Heart left ventricle (tissue), 13 donors: ENCODE measurements around the gene PARP1.

ENCODE experiments used
- CTCF ChIP-seq, 12 donors: fragments of 200-600 bp; sonication (generic) in 4 of 12; IDR thresholded peaks; one replicate each; pipeline versions ENCODE4 v1.5.0 to v1.8.0; 2018 to 2022; ENCODE audit warnings: antibody characterized with exemption in 12 of 12, mild to moderate bottlenecking in 5 of 12
- POLR2A ChIP-seq, 2 donors: fragments of 450-650 bp; IDR thresholded peaks; one replicate each; pipeline ENCODE4 v1.6.1; 2017; ENCODE audit warnings: antibody characterized with exemption in 2 of 2, mild to moderate bottlenecking in 2 of 2, moderate library complexity in 2 of 2
- donor health status: ischemic (EF 13 %, LVEDD 7.1; RV severe dilation, severe dysfunction).
- donor health status: DM: no; HTN: yes; CAD: no.
- donor health status: DM: no; HTN: no; CAD: no.
- donor health status: ischemic (EF 25% LVEDD 6.9; RV normal size, moderate dysfunction).
- donor health status: ischemic (EF 25% LVEDD 5.7; RV mildly dilated, moderate dysfunction).
- donor health status: ischemic (EF 35%, LVEDD 5.7; RV mildly dilated, moderate dysfunction).
- donor health status: nonischemic (EF 11% LVEDD 7.7; RV severe dilation, severe dysfunction).
- donor health status: DM: yes; HTN: yes; CAD: no.
- donor health status: PGD.
- donor health status: ischemic (EF 29% LVEDD 5.4; RV normal size, mild dysfunction).
- donor health status: nonischemic (EF 23%, LVEDD 6.1; RV moderate dilation, normal function).

GRCh38 chr1:226404063-226404903 is 3.6 kb downstream of the PARP1 start:
- TF ChIP-seq CTCF (IDR thresholded peaks at IDR 0.05), result no peak
- no peak for TF ChIP-seq POLR2A (IDR thresholded peaks at IDR 0.05)
